GM23338 (cell line): ENCODE data around the gene RPP25. TPM values are rescaled to one million over a fixed set of nuclear protein-coding genes. Genes with fewer than 3 reads are reported as not detected.

Experiments used
- ATAC-seq: fragments of 200-7000 bp; cut with Tn5 transposase; 3 replicates; pipeline ENCODE4 v1.9.1; 2020
- DNase-seq: peaks from one replicate; pipeline ENCODE4 v3.0.0-alpha.2; 2015; ENCODE audit warnings: low spot score
- H2AFZ ChIP-seq: fragments of 200-600 bp; sonication (generic); 2 replicates; pipeline ENCODE4 v1.8.0; 2016; ENCODE audit warnings: antibody characterized with exemption, mild to moderate bottlenecking, moderate library complexity
- H3F3A ChIP-seq: fragments of 200-600 bp; sonication (generic); replicated peaks from 2 replicates; pipeline ENCODE4 v1.8.0; 2017; ENCODE audit warnings: antibody characterized with exemption, mixed run types, low read depth
- H3K27ac ChIP-seq: fragments of 200-600 bp; sonication (generic); 2 replicates; pipeline ENCODE4 v1.6.1; 2016; ENCODE audit warnings: low read depth
- H3K27me3 ChIP-seq: fragments of 200-600 bp; sonication (generic); 2 replicates; pipeline ENCODE4 v1.8.0; 2016; ENCODE audit warnings: mild to moderate bottlenecking, mixed run types, moderate library complexity; ENCODE audit not compliant: insufficient read depth
- H3K36me3 ChIP-seq: fragments of 200-600 bp; sonication (generic); 2 replicates; pipeline ENCODE4 v1.8.0; 2016; ENCODE audit warnings: mild to moderate bottlenecking; ENCODE audit not compliant: insufficient read depth
- H3K4me1 ChIP-seq: fragments of 200-600 bp; sonication (generic); 2 replicates; pipeline ENCODE4 v1.8.0; 2016; ENCODE audit warnings: mild to moderate bottlenecking, moderate library complexity; ENCODE audit not compliant: insufficient read depth
- H3K4me2 ChIP-seq: fragments of 200-600 bp; sonication (generic); 2 replicates; pipeline ENCODE4 v1.7.1; 2017; ENCODE audit warnings: mixed run types
- H3K4me3 ChIP-seq: fragments of 200-600 bp; sonication (generic); 2 replicates; pipeline ENCODE4 v1.6.1; 2016; ENCODE audit warnings: mixed run types
- H3K79me2 ChIP-seq: fragments of 200-600 bp; sonication (generic); replicated peaks from 2 replicates; pipeline ENCODE4 v1.8.0; 2017; ENCODE audit warnings: mild to moderate bottlenecking; ENCODE audit not compliant: insufficient read depth
- H3K9me2 ChIP-seq: fragments of 200-600 bp; sonication (generic); 2 replicates; pipeline ENCODE4 v1.8.0; 2017; ENCODE audit not compliant: insufficient read depth
- H4K20me1 ChIP-seq: fragments of 200-600 bp; sonication (generic); replicated peaks from 2 replicates; pipeline ENCODE4 v1.8.0; 2017; ENCODE audit warnings: mild to moderate bottlenecking; ENCODE audit not compliant: insufficient read depth
- H3K27ac Mint-ChIP-seq: 2 replicates; pipeline ENCODE4 v1.8.0; 2020; ENCODE audit warnings: inconsistent platforms, mild to moderate bottlenecking, moderate library complexity, mixed read lengths
- H3K27me3 Mint-ChIP-seq: 3 replicates; pipeline ENCODE4 v1.8.0; 2022; ENCODE audit warnings: low read depth, mild to moderate bottlenecking, moderate library complexity, mixed read lengths, inconsistent platforms; ENCODE audit not compliant: insufficient read depth, poor library complexity
- H3K36me3 Mint-ChIP-seq: 3 replicates; pipeline ENCODE4 v1.8.0; 2021; ENCODE audit warnings: low read depth, mild to moderate bottlenecking, inconsistent platforms, moderate library complexity, mixed read lengths
- H3K4me1 Mint-ChIP-seq: 3 replicates; pipeline ENCODE4 v1.8.0; 2020; ENCODE audit warnings: mild to moderate bottlenecking, inconsistent platforms, mixed read lengths
- H3K4me3 Mint-ChIP-seq: 3 replicates; pipeline ENCODE4 v1.8.0; 2021; ENCODE audit warnings: moderate library complexity, mild to moderate bottlenecking, inconsistent platforms, mixed read lengths
- H3K9me3 Mint-ChIP-seq: 3 replicates; pipeline ENCODE4 v1.8.0; 2020; ENCODE audit warnings: moderate library complexity, mild to moderate bottlenecking, inconsistent platforms, mixed read lengths
- CREB1 ChIP-seq: fragments of 250-450 bp; sonication (Bioruptor Pico); IDR thresholded peaks from 2 replicates; pipeline ENCODE4 v1.5.0; 2020; ENCODE audit warnings: low read depth, mild to moderate bottlenecking, moderate library complexity
- CTCF ChIP-seq, 2 experiments: fragments of 200-600 bp in 1 of 2; sonication (generic) in 1 of 2; conservative IDR thresholded peaks; 2 replicates each; pipeline versions ENCODE4 v1.5.1 to v1.6.1; 2016 to 2017; ENCODE audit warnings: antibody characterized with exemption in 2 of 2, low read depth in 2 of 2, mild to moderate bottlenecking in 2 of 2, moderate library complexity in 1 of 2
- JUNB ChIP-seq: IDR thresholded peaks from one replicate; pipeline ENCODE4 v1.6.1; 2016; ENCODE audit warnings: antibody characterized with exemption; ENCODE audit not compliant: unreplicated experiment
- NANOG ChIP-seq: IDR thresholded peaks from 2 replicates; pipeline ENCODE4 v1.6.1; 2016; ENCODE audit warnings: antibody characterized with exemption, borderline replicate concordance
- ZNF462 ChIP-seq: fragments of 250-450 bp; sonication (Bioruptor Pico); IDR thresholded peaks from 2 replicates; pipeline ENCODE4 v1.5.0; 2020; ENCODE audit warnings: mild to moderate bottlenecking, moderate library complexity
- polyA plus RNA-seq: library from polyadenylated mRNA; unstranded; fragments of >200 nt; fragmentation: Nextera tagmentation; extraction: Ambion mirVana; gene quantifications from 2 replicates; pipeline ENCODE4 v1.2.1, GENCODE V29; 2016
- total RNA-seq: library from RNA; depleted of rRNA; stranded (reverse); fragments of >200 nt; shearing (Covaris generic); gene quantifications from 2 replicates; pipeline ENCODE4 v1.2.3, GENCODE V29; 2014

RPP25 gene
- total and polyA plus RNA-seq, 2 experiments from 2014 or later = 14.8 to 18.8 TPM

- Mint-ChIP-seq H3K9me3 (no peaks in the 10 kb centered on the region; the same call in 1 of the 3 replicates), H3K4me3 (peak overlapping the region; percentile 8; the same call in 1 of the 3 replicates), H3K27ac (no peak overlapping the region; the same call in 1 of the 2 replicates), H3K27me3 (peaks cover 23% of the 10 kb centered on the region), H3K36me3 (peaks cover 5% of the 10 kb centered on the region; the same call in 2 of the 3 replicates), H3K4me1 (peaks cover 25% of the 10 kb centered on the region)
- no peaks in the 10 kb centered on the region; the same call in 1 of the 2 replicates for H3F3A ChIP-seq
- H3K9me2 ChIP-seq = no peaks in the 10 kb centered on the region
- H3K27ac ChIP-seq = no peak overlapping the region
- H4K20me1 ChIP-seq = peaks cover 9% of the 10 kb centered on the region
- ATAC-seq (peak; percentile 84), DNase-seq (peak; percentile 93)
- no peak overlapping the region for H3K4me3 ChIP-seq
- no peak overlapping the region for H2AFZ ChIP-seq
- peaks cover 6% of the 10 kb centered on the region; the same call in 1 of the 2 replicates for H3K79me2 ChIP-seq
- TF ChIP-seq ZNF462 (CRISPR knock-in tag) (peak; percentile 45; the same call in 1 of the 2 replicates), JUNB (no peak), NANOG (no peak), CREB1 (CRISPR knock-in tag) (no peak), CTCF (conservative IDR thresholded peaks at IDR 0.05; ENCODE audit: low read depth in 2 of 2) (peak; percentile 100)
- H3K4me2 ChIP-seq = no peak overlapping the region
- H3K27me3 ChIP-seq = peaks cover 10% of the 10 kb centered on the region
- H3K4me1 ChIP-seq = peaks cover 17% of the 10 kb centered on the region
- no peaks in the 10 kb centered on the region for H3K36me3 ChIP-seq
These were observed 6.3 kb downstream of the RPP25 start for GRCh38 chr15:74950078-74950908.
